Neural cell (in vitro differentiated cells): ENCODE measurements around the gene RHBDD3. TPM values are rescaled to one million over a fixed set of nuclear protein-coding genes. Genes with fewer than 3 reads are reported as not detected.

Experiments
- H2AFZ ChIP-seq: fragments of 200-600, 300-800 bp; sonication (generic), shearing (Covaris generic); 2 replicates; pipeline ENCODE4 v1.6.0; 2014; ENCODE audit warnings: low read depth, mild to moderate bottlenecking, antibody characterized with exemption, low read length, moderate library complexity
- H3F3A ChIP-seq: fragments of 200-600 bp; shearing (Covaris generic); 2 replicates; pipeline ENCODE4 v1.6.1; 2016; ENCODE audit warnings: mild to moderate bottlenecking, moderate library complexity, mixed read lengths, antibody characterized with exemption, low read length; ENCODE audit not compliant: insufficient read depth, poor library complexity, severe bottlenecking
- H3K27ac ChIP-seq: fragments of 200-600, 300-800 bp; sonication (generic), shearing (Covaris generic); 2 replicates; pipeline ENCODE4 v1.5.1; 2014; ENCODE audit warnings: mild to moderate bottlenecking, low read length, moderate library complexity
- H3K27me3 ChIP-seq: fragments of 300-800, 200-600 bp; sonication (generic), shearing (Covaris generic); 2 replicates; pipeline ENCODE4 v1.6.0; 2014; ENCODE audit warnings: mild to moderate bottlenecking, low read depth, low read length, moderate library complexity; ENCODE audit not compliant: insufficient read depth
- H3K36me3 ChIP-seq: fragments of 300-800, 200-600 bp; sonication (generic), shearing (Covaris generic); 2 replicates; pipeline ENCODE4 v1.5.1; 2014; ENCODE audit warnings: mild to moderate bottlenecking, antibody characterized with exemption, low read length, moderate library complexity; ENCODE audit not compliant: insufficient read depth
- H3K4me2 ChIP-seq: fragments of 300-800, 200-600 bp; sonication (generic), shearing (Covaris generic); 2 replicates; pipeline ENCODE4 v1.6.0; 2014; ENCODE audit warnings: mild to moderate bottlenecking, low read length
- H3K4me3 ChIP-seq: fragments of 300-800, 200-600 bp; sonication (generic), shearing (Covaris generic); 2 replicates; pipeline ENCODE4 v1.5.1; 2014; ENCODE audit warnings: mild to moderate bottlenecking, low read length, moderate library complexity
- H3K79me2 ChIP-seq: fragments of 200-600 bp; shearing (Covaris generic); replicated peaks from 2 replicates; pipeline ENCODE4 v1.6.0; 2014; ENCODE audit warnings: mild to moderate bottlenecking, low read length, moderate library complexity; ENCODE audit not compliant: insufficient read depth
- H3K9ac ChIP-seq: fragments of 300-800, 200-600 bp; sonication (generic), shearing (Covaris generic); 2 replicates; pipeline ENCODE4 v1.6.1; 2016; ENCODE audit warnings: mild to moderate bottlenecking, low read length, mixed read lengths
- H3K9me2 ChIP-seq: fragments of 200-600 bp; shearing (Covaris generic); 2 replicates; pipeline ENCODE4 v1.6.1; 2016; ENCODE audit warnings: mild to moderate bottlenecking, low read length, mixed read lengths; ENCODE audit not compliant: insufficient read depth
- H3K9me3 ChIP-seq: fragments of 200-600, 300-800 bp; sonication (generic), shearing (Covaris generic); 2 replicates; pipeline ENCODE4 v1.6.1; 2016; ENCODE audit warnings: mild to moderate bottlenecking, mixed run types, low read length, moderate library complexity, mixed read lengths
- H4K20me1 ChIP-seq: fragments of 200-600 bp; shearing (Covaris generic); 2 replicates; pipeline ENCODE4 v1.6.1; 2016; ENCODE audit warnings: mild to moderate bottlenecking, mixed run types; ENCODE audit not compliant: insufficient read depth
- EP300 ChIP-seq: fragments of 450-650 bp; conservative IDR thresholded peaks from 2 replicates; pipeline ENCODE4 v1.6.1; 2014; ENCODE audit warnings: antibody characterized with exemption, mild to moderate bottlenecking, moderate library complexity; ENCODE audit not compliant: poor library complexity, severe bottlenecking
- EZH2 ChIP-seq: fragments of 200-600, 300-800 bp; shearing (Covaris generic), sonication (generic); IDR thresholded peaks from 2 replicates; pipeline ENCODE4 v1.6.1; 2014; ENCODE audit warnings: antibody characterized with exemption, low read length, borderline replicate concordance, mild to moderate bottlenecking; ENCODE audit not compliant: insufficient read depth, poor library complexity, severe bottlenecking
- MXI1 ChIP-seq: fragments of 450-650 bp; conservative IDR thresholded peaks from 2 replicates; pipeline ENCODE4 v1.6.1; 2014; ENCODE audit warnings: antibody characterized with exemption, mild to moderate bottlenecking; ENCODE audit not compliant: poor library complexity, severe bottlenecking
- POLR2AphosphoS5 ChIP-seq: IDR thresholded peaks from 2 replicates; pipeline ENCODE4 v1.6.1; 2012
- RAD21 ChIP-seq: fragments of 450-650 bp; conservative IDR thresholded peaks from 2 replicates; pipeline ENCODE4 v1.6.1; 2014; ENCODE audit warnings: antibody characterized with exemption, mild to moderate bottlenecking, moderate library complexity
- SMC3 ChIP-seq: fragments of 450-650 bp; conservative IDR thresholded peaks from 2 replicates; pipeline ENCODE4 v1.6.1; 2014; ENCODE audit warnings: antibody characterized with exemption, mild to moderate bottlenecking, moderate library complexity; ENCODE audit not compliant: poor library complexity
- TAF1 ChIP-seq: IDR thresholded peaks from 2 replicates; pipeline ENCODE4 v1.6.1; 2012; ENCODE audit warnings: low read depth
- polyA plus RNA-seq: library from polyadenylated mRNA; depleted of rRNA; stranded (reverse); fragments of >200 nt; gene quantifications from 2 replicates; pipeline ENCODE4 v1.2.3, GENCODE V29; 2014
- TF ChIP-seq, protein P1 (sequence below): IDR thresholded peaks from 2 replicates; pipeline ENCODE4 v1.6.1; 2012; ENCODE audit warnings: borderline replicate concordance
- TF ChIP-seq, protein P2 (sequence below): fragments of 450-650 bp; IDR thresholded peaks from 2 replicates; pipeline ENCODE4 v1.5.1; 2014; ENCODE audit warnings: antibody characterized with exemption, mild to moderate bottlenecking, moderate library complexity; ENCODE audit not compliant: poor library complexity, severe bottlenecking

The RHBDD3 gene
- polyA plus RNA-seq, 1 donor from 2014 or later, result 114 TPM

DNA sequence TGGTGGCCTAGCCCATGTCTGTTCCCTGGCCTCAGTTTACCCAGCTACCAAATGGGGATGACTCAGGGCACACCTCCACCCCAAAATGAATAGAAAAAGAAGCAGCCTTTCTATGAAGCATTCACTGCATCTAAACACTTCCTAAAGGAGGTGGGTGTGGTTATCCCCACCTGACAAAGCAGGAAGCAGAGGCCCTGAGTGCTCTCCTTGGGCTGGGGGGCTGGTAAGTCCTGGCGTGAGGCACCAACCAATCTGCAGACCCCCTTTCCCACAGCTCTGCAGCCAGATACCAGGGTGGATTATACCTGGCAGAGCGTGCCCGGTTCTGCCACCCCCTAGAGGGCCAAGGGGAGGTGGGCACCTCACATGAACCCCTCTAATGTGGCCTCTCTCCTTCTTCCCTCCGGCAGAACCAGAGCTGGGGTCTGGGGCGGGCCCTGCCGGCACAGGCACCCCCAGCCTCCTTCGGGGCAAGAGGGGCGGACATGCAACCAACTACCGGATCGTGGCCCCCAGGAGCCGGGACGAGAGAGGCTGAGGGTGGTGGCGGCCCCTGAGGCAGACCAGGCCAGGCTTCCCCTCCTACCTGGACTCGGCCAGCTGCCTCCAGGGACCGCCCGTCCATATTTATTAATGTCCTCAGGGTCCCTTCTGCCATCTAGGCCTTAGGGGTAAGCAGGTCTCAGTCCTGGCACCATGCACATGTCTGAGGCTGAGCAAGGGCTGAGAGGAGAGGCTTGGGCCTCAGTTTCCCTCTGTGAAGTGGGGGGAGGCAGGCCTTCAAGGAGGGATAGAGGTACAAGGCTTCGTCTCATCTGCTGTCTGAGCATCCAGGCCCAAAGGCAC lies 9.2 kb downstream of the RHBDD3 start:
- Histone ChIP-seq H3K9me2 (no peaks in the 10 kb centered on the region), H3K4me3 (no peak overlapping the region), H3K4me2 (no peak overlapping the region), H3K36me3 (no peaks in the 10 kb centered on the region), H2AFZ (no peak overlapping the region), H3K79me2 (no peaks in the 10 kb centered on the region), H3K27me3 (no peaks in the 10 kb centered on the region), H4K20me1 (no peaks in the 10 kb centered on the region), H3K27ac (no peak overlapping the region), H3K9ac (no peak overlapping the region), H3K9me3 (no peaks in the 10 kb centered on the region), H3F3A (no peaks in the 10 kb centered on the region)
- TF ChIP-seq, protein P1, sequence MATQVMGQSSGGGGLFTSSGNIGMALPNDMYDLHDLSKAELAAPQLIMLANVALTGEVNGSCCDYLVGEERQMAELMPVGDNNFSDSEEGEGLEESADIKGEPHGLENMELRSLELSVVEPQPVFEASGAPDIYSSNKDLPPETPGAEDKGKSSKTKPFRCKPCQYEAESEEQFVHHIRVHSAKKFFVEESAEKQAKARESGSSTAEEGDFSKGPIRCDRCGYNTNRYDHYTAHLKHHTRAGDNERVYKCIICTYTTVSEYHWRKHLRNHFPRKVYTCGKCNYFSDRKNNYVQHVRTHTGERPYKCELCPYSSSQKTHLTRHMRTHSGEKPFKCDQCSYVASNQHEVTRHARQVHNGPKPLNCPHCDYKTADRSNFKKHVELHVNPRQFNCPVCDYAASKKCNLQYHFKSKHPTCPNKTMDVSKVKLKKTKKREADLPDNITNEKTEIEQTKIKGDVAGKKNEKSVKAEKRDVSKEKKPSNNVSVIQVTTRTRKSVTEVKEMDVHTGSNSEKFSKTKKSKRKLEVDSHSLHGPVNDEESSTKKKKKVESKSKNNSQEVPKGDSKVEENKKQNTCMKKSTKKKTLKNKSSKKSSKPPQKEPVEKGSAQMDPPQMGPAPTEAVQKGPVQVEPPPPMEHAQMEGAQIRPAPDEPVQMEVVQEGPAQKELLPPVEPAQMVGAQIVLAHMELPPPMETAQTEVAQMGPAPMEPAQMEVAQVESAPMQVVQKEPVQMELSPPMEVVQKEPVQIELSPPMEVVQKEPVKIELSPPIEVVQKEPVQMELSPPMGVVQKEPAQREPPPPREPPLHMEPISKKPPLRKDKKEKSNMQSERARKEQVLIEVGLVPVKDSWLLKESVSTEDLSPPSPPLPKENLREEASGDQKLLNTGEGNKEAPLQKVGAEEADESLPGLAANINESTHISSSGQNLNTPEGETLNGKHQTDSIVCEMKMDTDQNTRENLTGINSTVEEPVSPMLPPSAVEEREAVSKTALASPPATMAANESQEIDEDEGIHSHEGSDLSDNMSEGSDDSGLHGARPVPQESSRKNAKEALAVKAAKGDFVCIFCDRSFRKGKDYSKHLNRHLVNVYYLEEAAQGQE, result no peak
- TF ChIP-seq, protein P2, sequence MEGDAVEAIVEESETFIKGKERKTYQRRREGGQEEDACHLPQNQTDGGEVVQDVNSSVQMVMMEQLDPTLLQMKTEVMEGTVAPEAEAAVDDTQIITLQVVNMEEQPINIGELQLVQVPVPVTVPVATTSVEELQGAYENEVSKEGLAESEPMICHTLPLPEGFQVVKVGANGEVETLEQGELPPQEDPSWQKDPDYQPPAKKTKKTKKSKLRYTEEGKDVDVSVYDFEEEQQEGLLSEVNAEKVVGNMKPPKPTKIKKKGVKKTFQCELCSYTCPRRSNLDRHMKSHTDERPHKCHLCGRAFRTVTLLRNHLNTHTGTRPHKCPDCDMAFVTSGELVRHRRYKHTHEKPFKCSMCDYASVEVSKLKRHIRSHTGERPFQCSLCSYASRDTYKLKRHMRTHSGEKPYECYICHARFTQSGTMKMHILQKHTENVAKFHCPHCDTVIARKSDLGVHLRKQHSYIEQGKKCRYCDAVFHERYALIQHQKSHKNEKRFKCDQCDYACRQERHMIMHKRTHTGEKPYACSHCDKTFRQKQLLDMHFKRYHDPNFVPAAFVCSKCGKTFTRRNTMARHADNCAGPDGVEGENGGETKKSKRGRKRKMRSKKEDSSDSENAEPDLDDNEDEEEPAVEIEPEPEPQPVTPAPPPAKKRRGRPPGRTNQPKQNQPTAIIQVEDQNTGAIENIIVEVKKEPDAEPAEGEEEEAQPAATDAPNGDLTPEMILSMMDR, result no peak
- TF ChIP-seq EZH2 (no peak), POLR2AphosphoS5 (no peak), EP300 (no peak), SMC3 (no peak), RAD21 (no peak)

DNA sequence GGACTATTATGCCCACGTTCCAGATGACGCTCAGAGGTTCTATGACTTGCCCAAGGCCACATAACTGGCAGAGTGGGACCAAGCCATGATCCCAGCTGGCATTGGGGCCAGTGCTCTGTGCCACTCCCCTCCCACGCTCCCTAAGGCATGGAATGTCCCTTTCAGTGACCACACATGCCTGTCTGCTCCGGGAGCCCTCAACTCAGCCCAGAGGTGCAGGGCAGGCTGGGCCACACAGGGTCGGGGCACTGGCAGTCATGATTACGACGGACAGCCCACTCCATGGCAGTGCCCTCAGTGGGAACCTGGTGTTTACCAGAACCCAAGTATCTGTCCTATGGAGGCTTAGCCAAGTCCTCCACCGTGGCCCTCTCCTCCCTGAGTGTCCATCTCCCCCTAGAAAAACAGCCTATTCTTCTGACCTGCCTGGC lies 10.0 kb downstream of the RHBDD3 start:
- TF ChIP-seq POLR2AphosphoS5 (no peak), RAD21 (no peak), SMC3 (no peak), TAF1 (no peak), EP300 (no peak), EZH2 (no peak), MXI1 (no peak)
- TF ChIP-seq, protein P2, result no peak
- TF ChIP-seq, protein P1, result no peak
- H3K27me3 ChIP-seq, result no peaks in the 10 kb centered on the region
- no peaks in the 10 kb centered on the region for H3K9me3 ChIP-seq
- H3K9me2 ChIP-seq, result no peaks in the 10 kb centered on the region
- no peak overlapping the region for H3K4me3 ChIP-seq
- no peaks in the 10 kb centered on the region for H3F3A ChIP-seq
- H4K20me1 ChIP-seq, result no peaks in the 10 kb centered on the region
- no peak overlapping the region for H3K27ac ChIP-seq
- H3K79me2 ChIP-seq, result no peaks in the 10 kb centered on the region
- H2AFZ ChIP-seq, result no peak overlapping the region
- no peak overlapping the region for H3K4me2 ChIP-seq
- no peaks in the 10 kb centered on the region for H3K36me3 ChIP-seq
- no peak overlapping the region for H3K9ac ChIP-seq
